Pancreas (tissue), 10 donors: ENCODE data around the gene EIF2S3B. TPM values are rescaled to one million over a fixed set of nuclear protein-coding genes. Genes with fewer than 3 reads are reported as not detected.

ENCODE experiments used
- ATAC-seq, 4 donors: fragments of 200-7000 bp; cut with Tn5 transposase; one replicate each; pipeline versions ENCODE4 v1.8.0 to v1.9.1; 2020; ENCODE audit warnings: mild to moderate bottlenecking in 4 of 4, moderate library complexity in 4 of 4
- DNase-seq, 6 donors: peaks; one replicate each; pipeline ENCODE4 v3.0.0-alpha.2; 2020
- FAIRE-seq: peaks from 2 replicates; lab custom pipeline; 2012; peaks lifted over from hg19 to GRCh38; lab: Jason Lieb, UNC
- H3K27ac ChIP-seq, 4 donors: fragments of 200-600 bp; sonication (generic); 1 replicate in 3 of 4; 2 replicates in 1 of 4; pipeline versions ENCODE4 v1.5.0 to v1.8.0; 2020
- H3K27me3 ChIP-seq, 4 donors: fragments of 200-600 bp; one replicate each; pipeline ENCODE4 v1.8.0; 2021
- H3K36me3 ChIP-seq, 3 donors: fragments of 200-600 bp; sonication (generic) in 1 of 3; one replicate each; pipeline versions ENCODE4 v1.5.0 to v1.8.0; 2020 to 2021
- H3K4me1 ChIP-seq, 3 donors: fragments of 200-600 bp; one replicate each; pipeline ENCODE4 v1.8.0; 2021
- H3K4me3 ChIP-seq, 4 donors: fragments of 200-600 bp; sonication (generic) in 2 of 4; one replicate each; pipeline versions ENCODE4 v1.5.0 to v1.8.0; 2020 to 2021
- H3K9me3 ChIP-seq, 4 donors: fragments of 200-600 bp; one replicate each; pipeline ENCODE4 v1.8.0; 2021
- CTCF ChIP-seq, 4 donors: fragments of 200-600 bp; sonication (generic) in 3 of 4; IDR thresholded peaks; one replicate each; pipeline versions ENCODE4 v1.5.0 to v1.8.0; 2021; ENCODE audit warnings: antibody characterized with exemption in 4 of 4
- WGBS, 2 donors: extraction: QIAGEN DNeasy Blood & Tissue Kit; methylation state at CpG; one replicate each; pipeline ENCODE4 v1.1.7; 2013; 5-methylcytosine and 5-hydroxymethylcytosine counted together
- intact Hi-C, 3 donors: fragments of 100-400 bp; cut with DNase I; formaldehyde crosslinking; loops; one replicate each; pipeline versions ENCODE4 v1.11.1 to v1.14.2; 2022
- polyA plus RNA-seq, 2 donors: library from polyadenylated mRNA; stranded (reverse); fragments of 200-250 nt; gene quantifications; one replicate each; pipeline ENCODE4 v1.2.3, GENCODE V29; 2013
- total RNA-seq, 6 donors: library from RNA; stranded (reverse); fragmentation: NEBNext Ultra II Directional in 4 of 6; extraction: Animal tissue kit (Norgen Biotek cat#: 25700) in 4 of 6; gene quantifications; one replicate each; pipeline versions ENCODE4 v1.2.1 to v1.2.4, GENCODE V29; 2021 to 2023
- donor health status: healthy with polysubstance abuse.
- donor health status: DM: no; HTN: no; CAD: no; lungs with moderate emphysema.
- donor health status: DM: no; HTN: no; CAD: no.
- donor health status: control.
- donor health status: control.
- donor health status: Bipolar disorder and iron deficiency.
- donor health status: DM: yes; HTN: yes; CAD: no.
- donor health status: DM: no; HTN: no; CAD: no.
- donor health status: DM: no; HTN: no; CAD: no.
- donor health status: DM: yes; HTN: yes; CAD: no.

EIF2S3B gene
- total and polyA plus RNA-seq, 8 donors = 0.16 to 2.4 (median 0.55) TPM; not detected in 1

DNA sequence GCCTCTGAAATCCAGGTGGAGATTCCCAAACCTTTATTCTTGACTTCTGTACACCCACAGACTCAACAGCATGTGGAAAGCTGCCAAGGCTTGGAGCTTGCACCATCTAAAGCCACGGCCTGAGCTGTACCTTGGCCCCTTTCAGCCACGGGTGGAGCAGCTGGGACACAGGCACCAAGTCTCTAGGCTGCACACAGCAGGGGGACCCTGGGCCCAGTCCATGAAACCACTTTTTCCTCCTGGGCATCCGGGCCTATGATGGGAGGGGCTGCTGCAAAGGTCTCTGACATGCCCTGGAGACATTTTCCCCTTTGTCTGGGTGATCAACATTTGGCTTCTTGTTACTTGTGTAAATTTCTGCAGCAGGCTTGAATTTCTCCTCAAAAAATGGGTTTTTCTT is 32.0 kb downstream of the EIF2S3B start:
- H3K36me3 ChIP-seq = no peaks in the 10 kb centered on the region
- no peaks in the 10 kb centered on the region for H3K27me3 ChIP-seq
- 42 to 51% methylated on average over 3 of the region's 3 CpGs for WGBS, 2 donors
- DNase-seq (peak in 1 of 6 donors; percentile 11), FAIRE-seq (no peak), ATAC-seq (no peak)
- no peaks in the 10 kb centered on the region for H3K4me1 ChIP-seq
- H3K9me3 ChIP-seq = no peaks in the 10 kb centered on the region
- TF ChIP-seq CTCF (IDR thresholded peaks at IDR 0.05) = no peak
- intact Hi-C loops = no loop called here
- H3K27ac ChIP-seq = no peak overlapping the region
- H3K4me3 ChIP-seq = no peak overlapping the region

DNA sequence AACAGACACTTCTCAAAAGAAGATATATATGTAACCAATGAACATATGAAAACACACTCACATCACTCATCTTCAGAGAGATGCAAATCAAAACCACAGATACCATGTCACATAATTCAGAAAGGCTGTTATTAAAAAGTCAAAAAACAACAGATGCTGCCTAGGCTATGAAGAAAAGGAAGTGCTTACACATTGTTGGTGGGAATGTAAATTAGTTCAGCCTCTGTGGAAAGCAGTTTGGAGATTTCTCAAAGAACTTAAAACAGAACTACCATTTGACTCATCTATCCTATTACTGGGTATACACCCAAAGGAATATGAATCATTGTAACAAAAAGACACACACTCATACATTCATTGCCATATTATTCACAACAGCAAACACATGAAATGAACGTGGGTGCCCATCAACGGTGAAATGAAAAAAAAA is 35.1 kb downstream of the EIF2S3B start:
- TF ChIP-seq CTCF (IDR thresholded peaks at IDR 0.05) = no peak
- Histone ChIP-seq H3K36me3 (no peaks in the 10 kb centered on the region), H3K27ac (no peak overlapping the region), H3K9me3 (no peaks in the 10 kb centered on the region), H3K27me3 (no peaks in the 10 kb centered on the region), H3K4me3 (no peak overlapping the region), H3K4me1 (no peaks in the 10 kb centered on the region)
- ATAC-seq = no peak
- DNase-seq = no peak
- FAIRE-seq = no peak
- WGBS, 2 donors = 61 to 74% methylated on average over 2 of the region's 2 CpGs
- intact Hi-C loops = no loop called here

DNA sequence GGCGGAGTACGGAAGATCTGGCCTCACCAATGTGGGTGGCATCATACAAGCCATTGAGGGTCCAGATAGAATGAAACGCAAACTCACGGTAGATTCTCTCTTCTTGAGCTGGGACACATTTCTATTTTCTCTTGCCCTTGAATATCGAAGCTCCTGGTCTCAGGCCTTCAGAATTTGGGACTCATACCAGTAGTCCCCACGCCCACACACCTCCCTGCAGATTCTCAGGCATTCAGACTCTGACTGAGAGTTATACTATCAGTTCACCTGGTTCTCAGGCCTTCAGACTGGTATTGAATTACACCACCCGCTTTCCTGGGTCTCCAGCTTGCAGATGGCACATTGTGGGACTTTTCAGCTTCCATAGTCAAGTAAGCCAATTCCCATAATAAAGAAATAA is 37.8 kb downstream of the EIF2S3B start:
- DNase-seq (no peak), FAIRE-seq (no peak), ATAC-seq (no peak)
- whole genome bisulfite sequencing, 2 donors = 72 to 75% methylated on average over 7 of the region's 7 CpGs
- Histone ChIP-seq H3K27me3 (no peaks in the 10 kb centered on the region), H3K36me3 (no peaks in the 10 kb centered on the region), H3K4me1 (no peaks in the 10 kb centered on the region), H3K27ac (no peak overlapping the region), H3K4me3 (no peak overlapping the region), H3K9me3 (no peaks in the 10 kb centered on the region)
- intact Hi-C loops = no loop called here
- no peak for TF ChIP-seq CTCF (IDR thresholded peaks at IDR 0.05)

GRCh38 chr12:10551375-10551774 is 45.7 kb downstream of the EIF2S3B start:
- Histone ChIP-seq H3K4me1 (no peaks in the 10 kb centered on the region), H3K27ac (no peak overlapping the region), H3K36me3 (no peaks in the 10 kb centered on the region), H3K27me3 (peaks cover 0 to 9% (median 0%) of the 10 kb centered on the region in 4 donors), H3K9me3 (no peaks in the 10 kb centered on the region), H3K4me3 (no peak overlapping the region)
- ATAC-seq = no peak
- DNase-seq = peak in 1 of 6 donors; percentile 44
- WGBS, 2 donors = 91 to 98% methylated on average over 25 of the region's 25 CpGs
- intact Hi-C loops = loop anchor here in 2 of 3 donors (10.0 kb wide), 2 partner anchors 227 to 317 kb away; no protein-coding TSS in a partner anchor
- TF ChIP-seq CTCF (IDR thresholded peaks at IDR 0.05) = no peak
- FAIRE-seq = no peak

- H3K36me3 ChIP-seq = no peaks in the 10 kb centered on the region
- no peak for DNase-seq
- no peak overlapping the region for H3K4me3 ChIP-seq
- intact Hi-C loops = loop anchor here in 2 of 3 donors (10.0 kb wide), 2 partner anchors 228 to 318 kb away; no protein-coding TSS in a partner anchor
- H3K27me3 ChIP-seq = peaks cover 0 to 9% (median 0%) of the 10 kb centered on the region in 4 donors
- ATAC-seq = no peak
- no peak for FAIRE-seq
- H3K27ac ChIP-seq = no peak overlapping the region
- TF ChIP-seq CTCF (IDR thresholded peaks at IDR 0.05) = no peak
- H3K9me3 ChIP-seq = no peaks in the 10 kb centered on the region
- 66 to 77% methylated on average over 1 of the region's 1 CpG for WGBS, 2 donors
- no peaks in the 10 kb centered on the region for H3K4me1 ChIP-seq
Observed at GRCh38 chr12:10553148-10553547, 47.5 kb downstream of the EIF2S3B start.
